ENCODE data around the gene TRAM2. TPM values are rescaled to one million over a fixed set of nuclear protein-coding genes. Genes with fewer than 3 reads are reported as not detected.

The TRAM2 gene
- total and polyA plus RNA-seq, 4 donors = 7.3 to 20.3 (median 13.0) TPM

- H3K27me3 ChIP-seq (ENCODE audit: control insufficient read depth in 4 of 4, insufficient read depth in 4 of 4, low read length in 3 of 4) = no peaks in the 10 kb centered on the region
- 36% methylated on average over 3 of the region's 3 CpGs for WGBS
- TF ChIP-seq RXRA (IDR thresholded peaks at IDR 0.05) (no peak), RAD21 (IDR thresholded peaks at IDR 0.05) (no peak), MAX (IDR thresholded peaks at IDR 0.05) (no peak), NR2F2 (IDR thresholded peaks at IDR 0.05) (no peak), CTCF (IDR thresholded peaks at IDR 0.05; ENCODE audit: low read depth, low read length, missing input control) (no peak), GABPA (IDR thresholded peaks at IDR 0.05 in 1 of 2, conservative IDR thresholded peaks at IDR 0.05 in 1 of 2) (no peak), EGR1 (IDR thresholded peaks at IDR 0.05; ENCODE audit: low read depth in 2 of 2) (no peak), HNF4A (conservative IDR thresholded peaks at IDR 0.05) (no peak), TAF1 (conservative IDR thresholded peaks at IDR 0.05) (no peak), JUND (IDR thresholded peaks at IDR 0.05) (no peak), YY1 (IDR thresholded peaks at IDR 0.05) (no peak), HNF4G (IDR thresholded peaks at IDR 0.05) (no peak), FOXA1 (IDR thresholded peaks at IDR 0.05) (no peak), FOXA2 (IDR thresholded peaks at IDR 0.05) (no peak), ATF3 (IDR thresholded peaks at IDR 0.05) (no peak), ZBTB33 (IDR thresholded peaks at IDR 0.05) (no peak), SP1 (IDR thresholded peaks at IDR 0.05) (no peak), REST (IDR thresholded peaks at IDR 0.05) (no peak)
- peaks cover 9 to 43% (median 26%) of the 10 kb centered on the region in 4 donors for H3K4me1 ChIP-seq (ENCODE audit: control insufficient read depth in 4 of 4, insufficient read depth in 4 of 4, low read length in 3 of 4)
- no peak overlapping the region for H3K27ac ChIP-seq (ENCODE audit: low read depth in 1 of 2, low read length in 2 of 2)
- no peak overlapping the region for H3K4me3 ChIP-seq (ENCODE audit: low read depth in 1 of 3, low read length in 3 of 3)
- no peak for DNase-seq (ENCODE audit: low spot score)
- no peaks in the 10 kb centered on the region for H3K36me3 ChIP-seq (ENCODE audit: control insufficient read depth in 4 of 4, insufficient read depth in 3 of 4, low read depth in 1 of 4, low read length in 3 of 4)
- H3K9me3 ChIP-seq (ENCODE audit: control insufficient read depth in 4 of 4, low read length in 3 of 4) = no peaks in the 10 kb centered on the region
- H3K9ac ChIP-seq (ENCODE audit: low read depth in 1 of 2, low read length in 2 of 2) = no peak overlapping the region
These were observed 13.9 kb downstream of the TRAM2 start for GRCh38 chr6:52562911-52563310.

Measured in liver (tissue), 9 donors.